H1 (cell line): ENCODE data around the gene FSIP1.

Experiments
- EGR1 ChIP-seq: IDR thresholded peaks from 2 replicates; pipeline ENCODE4 v1.6.1; 2011; ENCODE audit warnings: low read depth, low read length, borderline replicate concordance
- POLR2A ChIP-seq, 2 experiments: IDR thresholded peaks; 1 replicate in 1 of 2; 2 replicates in 1 of 2; pipeline ENCODE4 v1.6.1; 2011; ENCODE audit warnings: low read depth in 2 of 2, low read length in 2 of 2, mild to moderate bottlenecking in 2 of 2; ENCODE audit errors: control extremely low read depth in 1 of 2
- TF ChIP-seq, protein P1 (sequence below), 3 experiments: IDR thresholded peaks; 1 replicate in 2 of 3; 2 replicates in 1 of 3; pipeline versions ENCODE4 v1.5.1 to v1.6.1; 2011; ENCODE audit warnings: low read length in 3 of 3, mild to moderate bottlenecking in 3 of 3, inconsistent platforms in 2 of 3, low read depth in 1 of 3, moderate library complexity in 1 of 3; ENCODE audit not compliant: insufficient read depth in 1 of 3; ENCODE audit errors: control extremely low read depth in 1 of 3

DNA sequence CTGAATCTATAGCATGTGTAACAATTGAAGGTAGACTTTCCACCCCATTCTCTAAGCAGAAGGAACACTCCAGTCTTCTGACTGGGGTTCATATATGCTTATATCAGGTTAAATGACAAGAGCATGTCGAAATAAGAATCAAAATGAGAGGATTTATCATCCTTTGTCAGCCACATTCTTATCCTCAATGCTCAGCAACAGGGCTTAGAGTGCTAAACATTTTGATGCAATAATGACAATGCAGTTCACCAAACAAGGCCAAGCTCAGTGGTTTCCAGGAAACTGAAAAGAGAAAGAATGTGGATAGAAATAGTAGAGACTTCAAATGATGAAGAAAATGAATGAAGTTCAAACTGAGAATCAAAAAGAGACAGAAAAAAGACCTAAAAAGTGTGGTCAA is 78.0 kb downstream of the FSIP1 start:
- TF ChIP-seq POLR2A (IDR thresholded peaks at IDR 0.05; ENCODE audit: control extremely low read depth in 1 of 2, low read depth in 2 of 2, low read length in 2 of 2) (no peak), EGR1 (no peak)
- TF ChIP-seq, protein P1, sequence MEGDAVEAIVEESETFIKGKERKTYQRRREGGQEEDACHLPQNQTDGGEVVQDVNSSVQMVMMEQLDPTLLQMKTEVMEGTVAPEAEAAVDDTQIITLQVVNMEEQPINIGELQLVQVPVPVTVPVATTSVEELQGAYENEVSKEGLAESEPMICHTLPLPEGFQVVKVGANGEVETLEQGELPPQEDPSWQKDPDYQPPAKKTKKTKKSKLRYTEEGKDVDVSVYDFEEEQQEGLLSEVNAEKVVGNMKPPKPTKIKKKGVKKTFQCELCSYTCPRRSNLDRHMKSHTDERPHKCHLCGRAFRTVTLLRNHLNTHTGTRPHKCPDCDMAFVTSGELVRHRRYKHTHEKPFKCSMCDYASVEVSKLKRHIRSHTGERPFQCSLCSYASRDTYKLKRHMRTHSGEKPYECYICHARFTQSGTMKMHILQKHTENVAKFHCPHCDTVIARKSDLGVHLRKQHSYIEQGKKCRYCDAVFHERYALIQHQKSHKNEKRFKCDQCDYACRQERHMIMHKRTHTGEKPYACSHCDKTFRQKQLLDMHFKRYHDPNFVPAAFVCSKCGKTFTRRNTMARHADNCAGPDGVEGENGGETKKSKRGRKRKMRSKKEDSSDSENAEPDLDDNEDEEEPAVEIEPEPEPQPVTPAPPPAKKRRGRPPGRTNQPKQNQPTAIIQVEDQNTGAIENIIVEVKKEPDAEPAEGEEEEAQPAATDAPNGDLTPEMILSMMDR (IDR thresholded peaks at IDR 0.05; ENCODE audit: control extremely low read depth in 1 of 3, insufficient read depth in 1 of 3, low read depth in 1 of 3, low read length in 3 of 3), result no peak
